Epithelial cell of proximal tubule (primary cell): Measurements from ENCODE around the gene RASAL3. TPM values are rescaled to one million over a fixed set of nuclear protein-coding genes. Genes with fewer than 3 reads are reported as not detected.

Experiments used
- DNase-seq: peaks from one replicate; pipeline ENCODE4 v3.0.0-alpha.2; 2011; ENCODE audit warnings: low read depth
- H3K4me3 ChIP-seq: 2 replicates; pipeline ENCODE4 v1.5.1; 2011; ENCODE audit warnings: low read depth, mild to moderate bottlenecking, low read length
- total RNA-seq: library from RNA; depleted of rRNA; stranded (reverse); fragments of >200 nt; gene quantifications from 2 replicates; pipeline ENCODE4 v1.2.3, GENCODE V29; 2015
- TF ChIP-seq, protein P1 (sequence below): conservative IDR thresholded peaks from 2 replicates; pipeline ENCODE4 v1.5.1; 2012; ENCODE audit warnings: low read depth, mild to moderate bottlenecking, low read length

Gene RASAL3
- total RNA-seq, 1 donor from 2014 or later = not detected

GRCh38 chr19:15432018-15432494 is 32.3 kb downstream of the RASAL3 start:
- no peak for DNase-seq
- peak overlapping the region; percentile 92 for H3K4me3 ChIP-seq
- TF ChIP-seq, protein P1, sequence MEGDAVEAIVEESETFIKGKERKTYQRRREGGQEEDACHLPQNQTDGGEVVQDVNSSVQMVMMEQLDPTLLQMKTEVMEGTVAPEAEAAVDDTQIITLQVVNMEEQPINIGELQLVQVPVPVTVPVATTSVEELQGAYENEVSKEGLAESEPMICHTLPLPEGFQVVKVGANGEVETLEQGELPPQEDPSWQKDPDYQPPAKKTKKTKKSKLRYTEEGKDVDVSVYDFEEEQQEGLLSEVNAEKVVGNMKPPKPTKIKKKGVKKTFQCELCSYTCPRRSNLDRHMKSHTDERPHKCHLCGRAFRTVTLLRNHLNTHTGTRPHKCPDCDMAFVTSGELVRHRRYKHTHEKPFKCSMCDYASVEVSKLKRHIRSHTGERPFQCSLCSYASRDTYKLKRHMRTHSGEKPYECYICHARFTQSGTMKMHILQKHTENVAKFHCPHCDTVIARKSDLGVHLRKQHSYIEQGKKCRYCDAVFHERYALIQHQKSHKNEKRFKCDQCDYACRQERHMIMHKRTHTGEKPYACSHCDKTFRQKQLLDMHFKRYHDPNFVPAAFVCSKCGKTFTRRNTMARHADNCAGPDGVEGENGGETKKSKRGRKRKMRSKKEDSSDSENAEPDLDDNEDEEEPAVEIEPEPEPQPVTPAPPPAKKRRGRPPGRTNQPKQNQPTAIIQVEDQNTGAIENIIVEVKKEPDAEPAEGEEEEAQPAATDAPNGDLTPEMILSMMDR = no peak

DNA sequence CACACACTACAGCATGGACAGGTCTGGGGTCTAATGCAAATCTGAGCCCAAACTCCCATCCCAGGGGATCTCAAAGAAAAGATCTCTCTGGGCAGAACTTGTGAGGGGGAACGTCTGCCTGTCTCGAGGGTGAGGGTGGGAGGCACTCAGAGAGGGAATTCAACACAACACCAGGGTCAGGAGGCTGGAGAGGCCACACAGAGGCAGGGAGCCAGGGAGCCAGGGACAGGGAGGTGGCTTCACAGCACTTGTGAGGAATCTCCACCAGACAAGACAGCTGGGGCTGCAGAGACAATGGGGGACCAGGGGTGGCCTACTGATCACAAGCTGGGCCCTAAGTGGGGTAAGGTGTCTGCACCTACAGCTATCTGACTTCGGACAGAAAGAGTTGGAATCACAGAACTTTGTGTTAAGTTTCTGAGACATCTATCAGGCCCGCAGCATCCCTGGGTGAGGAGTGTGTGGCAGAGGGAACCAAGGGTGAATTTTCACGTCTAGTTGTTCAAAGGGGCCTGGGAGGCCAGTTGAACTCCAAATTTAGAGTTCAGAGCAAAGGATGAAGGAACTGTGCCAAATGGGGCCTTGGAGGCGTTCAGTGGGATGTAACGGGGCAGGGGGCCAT is 32.8 kb downstream of the RASAL3 start:
- peak overlapping the region; percentile 92 for H3K4me3 ChIP-seq
- TF ChIP-seq, protein P1 = no peak
- DNase-seq = no peak

DNA sequence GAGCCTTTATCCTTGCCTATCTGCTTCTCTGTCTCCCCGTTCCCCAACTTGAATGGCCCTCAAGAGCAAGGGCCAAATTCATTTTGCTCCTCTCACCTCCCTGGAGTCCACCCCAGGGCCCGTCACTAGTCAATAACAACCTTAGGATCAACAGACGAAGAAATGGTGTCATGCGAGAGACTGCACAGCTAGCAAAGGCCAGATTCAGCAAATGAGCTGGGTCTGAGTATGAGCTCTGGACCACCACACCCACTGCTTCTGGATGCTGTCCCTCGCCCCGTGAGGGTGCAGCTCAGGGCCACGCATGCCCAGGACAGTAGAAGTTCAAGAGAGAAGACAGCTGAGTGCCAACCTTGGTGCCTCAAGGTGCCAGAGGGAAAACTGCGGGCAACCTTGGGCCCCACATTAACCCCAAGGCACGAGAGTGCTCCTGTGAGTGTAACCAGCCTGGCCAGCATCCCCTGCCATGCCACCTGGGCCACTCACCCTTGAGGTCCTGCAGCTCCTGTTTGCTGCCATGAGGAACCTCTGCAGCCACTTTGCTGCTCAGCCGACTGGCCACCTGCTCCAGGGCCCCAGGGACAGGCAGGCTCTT is 33.7 kb downstream of the RASAL3 start:
- no peak for DNase-seq
- TF ChIP-seq, protein P1 = no peak
- peak overlapping the region; percentile 92 for H3K4me3 ChIP-seq

- H3K4me3 ChIP-seq = no peak overlapping the region
- TF ChIP-seq, protein P1 = no peak
- no peak for DNase-seq
Measured at GRCh38 chr19:15429825-15430467, 34.4 kb downstream of the RASAL3 start.

- no peak for DNase-seq
- H3K4me3 ChIP-seq = no peak overlapping the region
- TF ChIP-seq, protein P1 = no peak
Measured at GRCh38 chr19:15428956-15429824, 35.2 kb downstream of the RASAL3 start.

- no peak for DNase-seq
- H3K4me3 ChIP-seq = no peak overlapping the region
- TF ChIP-seq, protein P1 = no peak
Measured at GRCh38 chr19:15427991-15428471, 36.3 kb downstream of the RASAL3 start.
